NCI-H2107 (cell line): ENCODE data around the gene KIF26B.
"Not testable (repeated sequence)": the region's sequence is repeated elsewhere in the genome, so short reads cannot be mapped to it uniquely, and the experiment has no call there.

ENCODE experiments used
- DNase-seq: peaks from one replicate; lab custom pipeline; 2025; lab: John Stamatoyannopoulos, UW

The KIF26B gene

GRCh38 chr1:245684166-245684565 is 529.4 kb downstream of the KIF26B start:
- no peak for DNase-seq

DNA sequence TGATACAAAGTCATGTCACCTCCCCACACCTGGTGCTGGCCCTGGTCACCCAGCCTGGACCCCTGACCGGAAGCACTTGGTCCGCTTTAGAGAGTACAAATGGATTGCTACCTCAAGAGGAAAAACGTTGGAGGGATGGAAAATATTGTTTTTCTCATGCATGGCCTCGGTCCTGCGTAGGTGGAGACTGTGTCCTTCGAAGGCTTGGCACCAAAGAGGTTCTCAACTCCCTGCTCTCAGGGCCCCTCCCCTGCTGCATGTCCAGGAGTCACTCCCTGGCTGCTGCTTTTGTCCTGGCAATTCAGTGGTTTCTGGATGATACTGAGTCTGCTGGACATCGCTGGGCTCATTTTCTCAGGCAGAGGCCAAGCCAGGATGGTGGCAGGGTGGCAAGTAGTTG is 529.8 kb downstream of the KIF26B start:
- no peak for DNase-seq

DNA sequence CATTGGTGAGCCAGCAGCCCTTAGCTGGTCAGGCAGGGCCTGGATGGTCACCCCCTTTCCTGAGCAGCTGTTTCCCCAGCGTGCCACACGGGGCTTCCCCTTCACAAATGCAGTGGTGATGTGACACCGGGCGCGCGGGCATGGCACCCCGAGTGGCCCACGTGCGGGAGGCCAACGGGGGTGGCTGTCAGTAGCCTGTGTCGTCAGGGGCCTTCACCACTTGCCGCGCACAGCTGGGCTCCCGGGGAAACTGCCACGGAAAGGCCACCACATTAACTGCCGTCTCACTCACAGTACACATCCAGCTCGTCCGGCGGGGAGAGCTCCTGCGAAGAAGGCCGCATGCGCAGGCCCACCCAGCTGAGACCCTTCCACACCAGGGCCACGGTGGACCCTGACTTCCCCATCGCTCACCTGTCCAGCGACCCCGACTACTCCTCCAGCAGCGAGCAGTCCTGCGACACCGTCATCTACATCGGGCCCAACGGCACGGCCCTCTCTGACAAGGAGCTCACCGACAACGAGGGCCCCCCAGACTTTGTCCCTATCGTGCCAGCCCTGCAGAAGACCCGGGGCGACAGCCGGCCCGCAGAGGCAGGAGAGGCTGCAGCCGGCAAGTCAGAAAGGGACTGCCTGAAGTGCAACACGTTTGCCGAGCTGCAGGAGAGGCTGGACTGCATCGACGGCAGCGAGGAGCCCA is 530.5 kb downstream of the KIF26B start:
- no peak for DNase-seq

- no peak for DNase-seq
Measured at GRCh38 chr1:245686006-245686405, 531.2 kb downstream of the KIF26B start.

- no peak for DNase-seq
Measured at GRCh38 chr1:245686446-245687030, 531.8 kb downstream of the KIF26B start.

DNA sequence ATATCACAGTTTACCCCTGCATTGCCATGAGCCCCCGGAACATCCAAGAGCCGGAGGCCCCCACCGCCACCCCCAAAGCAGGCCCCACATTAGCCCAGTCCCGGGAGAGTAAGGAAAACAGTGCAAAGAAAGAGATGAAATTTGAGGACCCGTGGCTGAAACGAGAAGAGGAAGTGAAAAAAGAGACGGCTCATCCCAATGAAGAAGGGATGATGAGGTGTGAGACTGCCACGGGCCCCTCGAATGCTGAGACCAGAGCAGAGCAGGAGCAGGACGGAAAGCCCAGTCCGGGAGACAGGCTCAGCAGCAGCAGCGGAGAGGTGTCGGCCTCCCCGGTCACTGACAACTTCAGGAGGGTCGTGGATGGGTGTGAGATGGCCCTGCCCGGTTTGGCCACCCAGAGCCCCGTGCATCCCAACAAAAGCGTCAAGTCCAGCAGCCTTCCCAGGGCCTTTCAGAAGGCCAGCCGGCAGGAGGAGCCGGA is 532.4 kb downstream of the KIF26B start:
- DNase-seq: no peak

- no peak for DNase-seq
Measured at GRCh38 chr1:245687636-245688535, 533.1 kb downstream of the KIF26B start.

GRCh38 chr1:245688536-245689453 is 534.0 kb downstream of the KIF26B start:
- DNase-seq: no peak

- DNase-seq: no peak
Measured at GRCh38 chr1:245690156-245690690, 535.4 kb downstream of the KIF26B start.

- DNase-seq: no peak
Measured at GRCh38 chr1:245690946-245691541, 536.3 kb downstream of the KIF26B start.

DNA sequence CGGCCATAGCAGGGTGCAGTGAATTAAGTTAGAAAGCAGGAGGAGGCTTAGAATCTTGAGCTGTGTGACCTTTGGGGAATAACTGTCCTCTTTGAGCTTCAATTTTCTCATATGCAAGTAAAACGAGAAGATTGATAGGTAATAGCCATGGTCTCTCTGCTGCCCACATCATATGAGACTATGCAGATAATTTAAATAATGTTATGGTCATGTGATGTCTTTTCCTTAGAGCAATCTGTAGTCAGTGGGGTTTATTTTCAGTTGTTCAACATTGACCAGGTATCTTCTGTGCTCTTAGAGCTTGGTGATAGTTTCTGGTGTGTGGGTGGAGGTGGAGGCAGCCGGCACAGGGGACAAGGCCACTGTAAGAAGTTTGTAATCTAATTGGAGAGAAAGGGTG is 537.1 kb downstream of the KIF26B start:
- DNase-seq: no peak

DNA sequence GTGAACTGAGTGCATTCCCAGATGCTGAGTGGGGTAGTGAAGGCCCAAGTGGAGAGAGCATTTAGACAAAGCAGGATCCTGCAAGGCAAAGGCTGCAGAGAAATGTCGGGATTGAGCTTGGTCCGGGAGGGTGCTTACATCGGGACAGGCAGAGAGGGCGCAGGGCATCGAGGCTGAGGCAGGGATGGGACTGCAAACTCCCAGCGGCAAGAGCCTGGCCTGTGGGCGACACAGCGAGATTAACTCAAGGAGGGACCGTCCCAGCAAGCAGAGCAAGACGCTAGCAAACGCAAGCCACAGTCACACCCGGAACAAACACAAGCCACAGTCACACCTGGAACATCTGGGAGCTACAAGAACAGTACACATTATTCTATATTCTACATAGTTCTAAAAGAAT is 537.5 kb downstream of the KIF26B start:
- DNase-seq: no peak

DNA sequence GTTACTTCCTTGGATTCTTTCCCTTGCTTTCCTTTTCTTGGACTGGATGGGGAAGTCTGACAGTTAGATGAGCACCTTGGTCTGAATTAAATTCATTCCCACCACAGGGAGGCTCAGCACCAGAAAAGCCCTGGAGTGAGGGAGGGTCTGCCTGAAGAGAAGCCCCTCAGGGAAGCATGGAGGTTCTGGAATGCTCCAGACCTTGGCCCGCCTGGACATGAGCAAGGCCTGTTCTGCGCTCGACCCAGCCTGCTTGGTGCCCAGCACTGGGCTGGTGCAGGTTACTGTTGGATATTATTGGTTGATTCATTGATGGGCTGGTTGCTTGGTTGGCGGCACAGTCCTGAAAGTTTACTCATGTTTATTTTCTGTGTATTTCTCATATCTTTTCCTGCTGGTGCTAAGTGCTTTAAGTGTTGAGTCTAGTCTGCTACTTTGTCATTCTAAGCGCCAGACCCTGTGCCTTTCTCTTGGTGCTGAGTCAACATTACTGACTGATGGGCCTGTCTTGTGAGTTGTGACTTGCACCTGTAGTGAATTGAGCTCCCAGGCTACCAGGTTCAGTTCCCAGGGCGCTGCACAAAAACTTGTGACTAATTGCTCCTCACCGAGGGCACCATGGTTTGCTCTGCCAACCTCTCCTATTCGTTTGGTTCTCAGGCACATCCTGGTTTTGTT is 538.5 kb downstream of the KIF26B start:
- DNase-seq: no peak

- no peak for DNase-seq
Measured at GRCh38 chr1:245693941-245694752, 539.4 kb downstream of the KIF26B start.

DNA sequence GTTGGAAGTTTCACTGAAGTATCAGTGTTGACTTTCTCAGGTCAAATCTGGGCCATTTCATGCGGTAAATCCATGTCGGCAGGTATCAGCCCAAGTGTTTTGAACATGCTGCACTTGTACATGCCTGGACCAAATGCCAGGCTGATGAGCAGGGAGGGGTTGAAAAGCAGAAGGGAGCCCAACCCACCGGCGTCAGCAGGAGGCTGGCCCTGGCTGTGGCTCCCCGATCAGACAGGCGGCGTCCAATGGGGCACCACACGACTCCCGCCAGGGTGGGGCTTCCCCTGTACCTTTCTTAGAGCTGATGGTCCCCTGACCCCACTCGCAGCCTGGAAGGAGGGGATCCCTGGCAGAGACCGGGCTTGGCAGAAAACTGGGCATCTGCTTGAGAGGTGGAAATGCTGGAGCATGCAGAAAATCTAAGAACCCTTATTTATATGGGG is 540.0 kb downstream of the KIF26B start:
- DNase-seq: no peak

GRCh38 chr1:245695211-245695610 is 540.4 kb downstream of the KIF26B start:
- DNase-seq: no peak

DNA sequence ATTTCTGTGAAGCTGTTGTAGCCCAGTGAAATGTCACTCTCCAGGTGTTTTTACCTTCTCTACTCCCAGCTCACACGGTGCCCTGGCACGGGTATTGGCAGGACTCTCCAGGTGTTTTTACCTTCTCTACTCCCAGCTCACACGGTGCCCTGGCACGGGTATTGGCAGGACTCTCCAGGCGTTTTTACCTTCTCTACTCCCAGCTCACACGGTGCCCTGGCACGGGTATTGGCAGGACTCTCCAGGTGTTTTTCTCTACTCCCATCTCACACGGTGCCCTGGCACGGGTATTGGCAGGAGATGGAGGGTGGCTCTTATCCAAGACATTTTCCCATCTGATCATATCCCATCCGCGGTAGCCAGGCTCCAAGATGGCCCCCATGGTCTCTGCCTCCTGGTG is 540.9 kb downstream of the KIF26B start:
- not testable (repeated sequence) for DNase-seq

DNA sequence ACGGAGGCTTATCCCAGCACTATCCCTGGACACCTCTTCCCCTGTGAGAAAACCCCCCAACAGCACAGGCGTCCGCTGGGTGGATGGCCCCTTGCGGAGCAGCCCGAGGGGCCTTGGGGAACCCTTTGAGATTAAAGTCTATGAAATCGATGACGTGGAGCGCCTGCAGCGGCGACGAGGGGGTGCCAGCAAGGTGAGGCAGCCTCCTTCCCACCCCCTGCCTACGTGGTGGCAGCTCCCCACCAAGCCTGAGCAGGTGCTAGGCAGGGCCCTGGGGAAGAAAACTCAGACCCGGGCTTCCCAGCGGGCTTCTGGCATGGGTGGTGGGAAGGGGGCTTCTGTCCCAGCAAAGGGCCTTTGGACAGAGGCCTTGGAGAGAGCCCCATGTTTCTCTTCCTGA is 543.3 kb downstream of the KIF26B start:
- no peak for DNase-seq

DNA sequence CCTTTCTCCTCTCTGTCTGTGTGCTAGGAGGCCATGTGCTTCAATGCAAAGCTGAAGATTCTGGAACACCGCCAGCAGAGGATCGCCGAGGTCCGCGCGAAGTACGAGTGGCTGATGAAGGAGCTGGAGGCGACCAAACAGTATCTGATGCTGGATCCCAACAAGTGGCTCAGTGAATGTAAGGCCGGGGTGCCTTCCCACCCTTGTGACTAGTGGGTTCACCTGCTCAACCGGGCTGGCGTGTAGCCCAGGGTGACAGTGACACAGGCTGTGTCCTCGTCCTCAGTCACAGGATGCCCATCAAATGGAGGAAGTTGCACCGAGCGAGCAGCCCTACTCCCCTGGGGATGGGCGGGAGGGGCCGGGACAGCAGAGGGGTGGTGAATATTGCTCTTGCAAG is 544.1 kb downstream of the KIF26B start:
- peak; percentile 81 for DNase-seq

- no peak for DNase-seq
Measured at GRCh38 chr1:245700631-245701030, 545.8 kb downstream of the KIF26B start.
